Measurements from ENCODE around the gene DDX4.
"Not testable (repeated sequence)": the region's sequence is repeated elsewhere in the genome, so short reads cannot be mapped to it uniquely, and the experiment has no call there.

The DDX4 gene

DNA sequence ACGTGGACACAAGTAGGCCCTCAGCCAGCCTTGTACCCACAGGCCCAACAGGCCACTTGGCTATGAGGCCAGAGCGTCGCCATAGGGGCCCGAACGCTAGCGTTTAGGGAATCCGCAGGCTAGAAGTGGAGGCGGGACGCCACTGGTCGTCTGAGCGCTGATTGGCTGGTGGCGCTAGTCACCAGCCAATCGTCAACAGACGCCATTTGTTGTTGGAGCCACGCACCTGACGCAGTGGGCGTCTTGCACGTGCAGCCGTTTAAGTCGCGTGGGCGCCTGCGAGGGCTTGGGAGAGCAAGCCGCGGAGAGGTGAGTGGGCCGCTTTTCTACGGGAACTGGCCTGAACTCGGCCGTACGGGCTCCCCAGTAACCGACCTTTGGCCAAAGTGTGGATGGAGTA is at the start of gene DDX4:
DDX4 (plus strand) TSS at position 269 of the 400 bp plus-strand sequence. CDS start 903 bp downstream, outside the sequence.
- no peak for DNase-seq (ENCODE audit: low spot score)

DNA sequence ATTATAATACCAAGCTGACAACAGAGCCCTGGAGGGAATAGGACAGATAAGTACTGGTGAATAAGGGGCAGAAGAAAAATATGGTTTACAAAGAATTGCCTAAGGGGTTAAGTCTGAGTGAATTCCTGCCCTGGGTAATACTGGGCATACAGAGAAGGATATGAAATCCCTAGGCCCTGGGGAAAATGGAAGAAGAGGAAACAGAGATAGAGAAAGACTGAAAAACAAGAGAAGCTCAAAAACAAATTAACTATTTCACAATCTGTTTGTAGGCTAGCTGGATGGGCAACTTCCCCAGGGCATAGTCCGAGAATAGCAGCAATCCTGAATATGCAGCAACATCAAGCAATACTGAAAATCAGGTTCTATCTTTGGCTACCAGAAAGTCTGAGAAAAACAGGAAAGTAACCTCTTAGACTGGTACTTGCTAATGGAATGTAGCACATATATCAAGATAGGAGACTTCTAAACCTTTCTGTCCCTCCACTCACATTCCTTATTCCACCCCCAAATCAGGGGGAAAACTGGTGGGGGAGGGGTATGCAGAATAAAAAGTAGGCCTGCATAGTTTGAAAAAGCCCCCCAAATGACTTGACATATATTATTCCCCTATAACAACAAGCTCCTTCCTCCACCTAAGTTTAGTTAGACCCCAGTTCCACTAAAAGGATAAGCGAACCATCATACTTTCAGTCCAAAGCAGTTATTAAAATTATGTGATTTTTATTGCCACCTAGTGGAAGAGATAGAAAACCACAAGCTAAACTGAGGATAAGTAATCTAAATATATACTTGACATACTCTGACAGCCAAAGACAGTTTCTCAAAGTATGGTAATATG is 46.4 kb upstream of the DDX4 start:
- peak; percentile 60 for DNase-seq (ENCODE audit: low spot score)

- no peak for DNase-seq (ENCODE audit: low spot score)
Observed at GRCh38 chr5:55692106-55692417, 45.8 kb upstream of the DDX4 start.

- DNase-seq (ENCODE audit: low spot score) = no peak
Observed at GRCh38 chr5:55692509-55692908, 45.4 kb upstream of the DDX4 start.

- DNase-seq (ENCODE audit: low spot score) = no peak
Observed at GRCh38 chr5:55694152-55694830, 43.6 kb upstream of the DDX4 start.

- not testable (repeated sequence) for DNase-seq (ENCODE audit: low spot score)
Observed at GRCh38 chr5:55696704-55697103, 41.2 kb upstream of the DDX4 start.

- no peak for DNase-seq (ENCODE audit: low spot score)
Observed at GRCh38 chr5:55699041-55699688, 38.7 kb upstream of the DDX4 start.

- no peak for DNase-seq (ENCODE audit: low spot score)
Observed at GRCh38 chr5:55700745-55701144, 37.1 kb upstream of the DDX4 start.

GRCh38 chr5:55701462-55702103 is 36.3 kb upstream of the DDX4 start:
- DNase-seq (ENCODE audit: low spot score) = no peak

GRCh38 chr5:55702598-55703345 is 35.1 kb upstream of the DDX4 start:
- no peak for DNase-seq (ENCODE audit: low spot score)

DNA sequence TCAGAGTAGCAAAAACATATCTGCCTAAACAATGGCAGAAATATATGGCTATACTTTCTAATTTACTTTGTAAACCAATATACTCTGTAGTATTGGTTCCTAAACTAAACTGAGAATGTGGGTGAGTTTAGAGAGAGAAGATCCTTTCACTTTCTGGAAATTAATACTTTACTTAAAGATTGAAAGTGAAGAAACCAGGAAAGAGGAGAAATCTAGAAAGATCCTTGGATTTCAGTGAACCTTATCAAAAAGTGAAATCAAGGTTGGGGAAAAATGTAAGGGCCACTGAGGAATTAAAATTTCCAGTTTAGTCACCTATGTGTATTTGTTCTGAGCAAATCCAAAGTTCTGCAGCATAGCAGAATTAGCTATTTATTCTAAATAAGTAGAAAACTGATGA is 31.6 kb upstream of the DDX4 start:
- no peak for DNase-seq (ENCODE audit: low spot score)

- no peak for DNase-seq (ENCODE audit: low spot score)
Observed at GRCh38 chr5:55708732-55709131, 29.1 kb upstream of the DDX4 start.

- no peak for DNase-seq (ENCODE audit: low spot score)
Observed at GRCh38 chr5:55711507-55712022, 26.3 kb upstream of the DDX4 start.

GRCh38 chr5:55712023-55712859 is 25.6 kb upstream of the DDX4 start, which contains the start of gene SLC38A9:
TSS of gene SLC38A9 (minus strand) at chr5:55712324. CDS start at chr5:55697958, 14,366 bp downstream.
- DNase-seq (ENCODE audit: low spot score) = peak; percentile 92

DNA sequence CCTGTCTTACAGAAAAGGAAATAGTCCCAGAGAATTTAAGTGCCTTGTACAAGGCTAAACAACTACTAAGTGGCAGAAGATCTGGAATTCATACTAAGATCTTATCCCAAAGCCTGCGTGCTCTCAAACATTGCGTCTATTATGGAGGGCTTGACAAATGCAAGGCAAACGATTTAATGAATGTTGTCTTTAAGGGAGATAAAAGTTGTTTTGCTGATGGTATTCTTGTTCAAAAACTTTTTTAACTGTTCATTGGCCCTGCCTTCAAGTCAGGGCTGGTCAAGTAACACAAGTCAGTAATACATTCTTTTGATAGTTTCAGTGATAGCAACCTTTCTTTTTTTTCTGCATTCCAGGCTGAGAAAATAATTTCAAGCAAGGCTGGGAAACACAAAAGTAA is 24.0 kb upstream of the DDX4 start:
- no peak for DNase-seq (ENCODE audit: low spot score)

DNA sequence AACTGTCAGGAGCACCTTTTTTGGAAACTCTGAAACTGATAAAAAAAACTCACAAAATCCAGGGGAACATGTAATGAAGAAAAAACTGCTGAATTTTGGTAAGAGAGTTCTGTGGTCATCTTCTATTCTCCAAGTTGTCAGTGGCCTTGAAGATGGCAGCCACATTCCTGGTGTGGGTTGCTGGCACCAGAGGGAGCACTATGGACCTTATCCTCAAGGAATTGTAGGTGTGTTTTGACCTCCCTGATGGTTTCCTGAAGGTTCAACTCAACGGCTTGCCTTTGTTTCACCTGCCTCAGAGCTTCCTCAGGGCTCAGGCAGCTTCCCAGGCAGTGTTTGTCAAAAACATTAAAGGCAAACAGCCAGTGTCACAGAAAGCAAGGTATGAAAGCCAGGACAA is 23.5 kb upstream of the DDX4 start:
- DNase-seq (ENCODE audit: low spot score) = no peak

GRCh38 chr5:55714749-55715148 is 23.1 kb upstream of the DDX4 start:
- no peak for DNase-seq (ENCODE audit: low spot score)

DNA sequence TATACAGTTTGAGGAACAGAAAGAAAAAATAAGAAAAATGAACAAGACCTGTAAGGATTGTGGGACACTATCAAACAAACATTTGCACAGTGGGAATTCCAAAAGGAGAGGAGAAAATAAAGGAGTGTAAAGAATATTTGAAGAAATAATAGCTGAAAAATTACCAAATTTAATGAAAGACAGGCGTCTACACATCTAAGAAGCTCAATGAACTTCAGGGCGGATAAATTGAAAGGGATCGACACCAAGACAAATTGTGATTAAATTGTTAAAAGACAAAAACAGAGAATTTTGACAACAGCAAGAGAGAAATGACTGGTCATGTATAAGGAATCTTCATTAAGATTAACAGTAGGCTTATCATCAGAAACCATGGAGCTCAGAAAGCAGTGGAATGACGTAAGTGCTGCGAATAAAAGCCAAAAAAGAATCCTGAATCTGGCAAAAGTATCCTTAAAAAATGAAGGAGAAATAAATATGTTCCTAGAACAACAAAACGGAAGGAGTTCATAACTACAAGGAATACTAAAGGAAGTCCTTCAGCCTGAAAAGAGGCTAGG is 22.3 kb upstream of the DDX4 start:
- DNase-seq (ENCODE audit: low spot score) = no peak

- DNase-seq (ENCODE audit: low spot score) = not testable (repeated sequence)
Observed at GRCh38 chr5:55719026-55719425, 18.8 kb upstream of the DDX4 start.

DNA sequence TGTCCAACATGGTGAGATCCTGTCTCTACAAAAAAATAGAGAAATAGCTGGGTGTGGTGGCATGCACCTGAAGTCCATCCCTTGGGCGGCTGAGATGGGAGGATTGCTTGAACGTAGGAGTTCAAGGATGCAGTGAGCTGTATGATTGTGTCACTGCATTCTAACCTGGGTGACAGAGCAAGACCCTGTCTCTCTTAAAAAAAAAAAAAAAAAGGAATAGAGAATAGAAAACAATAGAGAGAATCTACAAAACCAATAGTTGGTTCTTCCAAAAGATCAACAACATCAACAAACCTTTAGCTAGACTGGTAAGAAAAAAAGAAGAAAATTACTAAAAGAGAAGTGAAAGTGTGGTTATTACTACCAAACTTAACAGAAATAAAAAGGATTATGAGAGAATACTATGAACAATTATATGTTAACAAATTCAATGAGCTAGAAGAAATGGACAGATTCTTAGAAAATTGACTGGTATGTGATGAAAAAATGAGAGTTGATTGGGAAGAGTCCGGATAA is 17.6 kb upstream of the DDX4 start:
- DNase-seq (ENCODE audit: low spot score) = no peak

Measured in hematopoietic multipotent progenitor cell treated with erythropoietin and hydrocortisone succinate and interleukin-3 and kit ligand, for 15 days (in vitro differentiated cells).